GM18873 (cell line): ENCODE results near the gene RAD23A.

Experiments
- ATAC-seq: cut with Tn5 transposase; IDR thresholded peaks from one replicate; pipeline ENCODE4 v1.9.1; 2021; ENCODE audit warnings: mild to moderate bottlenecking, moderate library complexity, moderate number of reproducible peaks; ENCODE audit not compliant: unreplicated experiment, low FRiP score

RAD23A gene

DNA sequence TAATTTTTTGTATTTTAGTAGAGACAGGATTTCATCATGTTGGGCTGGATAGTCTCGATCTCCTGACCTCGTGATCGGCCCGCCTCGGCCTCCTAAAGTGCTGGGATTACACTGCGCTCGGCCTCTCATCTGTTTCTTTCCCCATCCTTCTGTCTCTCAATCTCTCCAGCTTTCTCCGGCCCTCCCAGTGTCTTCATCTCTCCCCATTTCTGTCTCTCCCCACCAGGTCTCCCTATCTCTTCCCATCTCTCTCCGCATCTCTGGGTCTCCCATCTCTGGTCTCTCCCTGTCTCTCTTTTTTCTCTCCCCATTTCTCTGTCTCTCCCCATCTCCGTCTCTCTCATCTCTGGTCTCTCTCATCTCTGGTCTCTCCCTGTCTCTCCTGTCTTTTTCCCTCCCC lies 37.4 kb downstream of the RAD23A start:
- no peak for ATAC-seq

DNA sequence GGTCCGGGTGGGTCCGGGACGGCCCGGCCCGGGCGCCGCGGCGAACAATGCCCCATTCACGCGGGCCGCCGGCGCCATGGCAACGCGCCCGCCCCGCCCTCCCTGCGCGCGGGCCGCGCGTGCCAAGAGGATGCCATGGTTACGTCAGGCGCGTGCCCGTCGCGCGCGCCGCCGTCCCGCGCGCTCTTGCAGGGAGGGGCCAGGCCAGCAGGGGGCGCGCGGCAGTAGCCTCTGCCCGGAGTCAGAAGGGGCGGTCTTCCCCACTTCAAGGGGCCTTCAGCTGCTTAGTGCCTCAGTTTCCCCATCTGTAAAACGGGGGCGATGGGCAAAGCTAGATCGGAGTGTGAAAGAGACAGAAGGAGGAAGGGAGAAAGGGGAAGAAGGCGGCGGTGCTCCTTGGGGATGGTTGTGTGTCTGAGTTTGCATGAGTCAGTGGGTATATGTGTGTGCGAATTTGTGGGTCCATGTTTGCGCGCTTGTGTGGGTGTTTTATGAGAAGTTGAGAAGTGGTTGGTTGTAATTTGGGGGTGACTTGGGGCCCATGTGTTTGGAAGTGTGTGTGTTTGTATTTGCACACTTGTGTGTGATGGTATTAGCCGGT lies 38.0 kb downstream of the RAD23A start:
- no peak for ATAC-seq

DNA sequence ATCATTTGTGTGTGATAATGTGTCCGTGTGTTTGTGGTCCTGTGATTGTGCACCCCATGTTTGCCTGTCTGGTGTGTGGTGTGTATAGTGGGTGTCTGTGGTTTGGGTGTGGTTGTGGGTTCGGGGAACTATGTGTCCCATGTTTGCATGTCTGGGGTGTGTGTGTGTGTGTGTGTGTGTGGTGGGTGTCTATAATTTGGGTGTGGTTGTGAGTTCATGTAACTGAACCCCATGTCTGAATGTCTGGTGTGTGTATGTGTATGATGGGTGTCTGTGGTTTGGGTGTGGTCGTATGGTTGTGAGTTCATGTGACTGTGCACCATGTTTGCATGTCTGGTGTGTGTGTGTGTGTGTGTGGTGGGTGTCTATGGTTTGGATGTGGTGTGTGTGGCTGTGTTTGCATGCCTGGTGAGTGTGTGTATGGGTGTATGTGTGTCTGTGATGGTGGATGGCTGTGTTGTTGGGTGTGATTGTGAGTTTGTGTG lies 38.5 kb downstream of the RAD23A start:
- ATAC-seq: no peak

DNA sequence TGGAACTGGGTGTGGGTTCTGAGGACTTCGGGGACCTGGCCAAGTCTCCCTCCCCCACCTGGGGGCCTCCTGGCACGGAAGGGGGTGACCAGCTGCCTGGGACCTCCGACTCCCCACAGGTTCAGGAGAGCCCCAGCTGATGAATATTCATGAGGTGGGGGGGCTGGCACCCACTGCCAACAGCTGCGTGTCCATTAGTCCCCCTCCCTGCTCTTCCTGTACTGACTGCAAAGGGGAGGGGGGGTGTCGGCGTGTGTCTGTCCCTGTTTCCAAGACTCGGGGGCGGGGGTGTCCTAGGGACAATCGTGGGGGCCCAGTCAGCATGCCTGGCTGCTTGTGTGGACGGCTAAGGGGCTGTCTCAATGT lies 39.0 kb downstream of the RAD23A start:
- no peak for ATAC-seq

- no peak for ATAC-seq
Observed at GRCh38 chr19:12985049-12985776, 39.6 kb downstream of the RAD23A start.

- no peak for ATAC-seq
Observed at GRCh38 chr19:12986726-12987125, 41.1 kb downstream of the RAD23A start.

DNA sequence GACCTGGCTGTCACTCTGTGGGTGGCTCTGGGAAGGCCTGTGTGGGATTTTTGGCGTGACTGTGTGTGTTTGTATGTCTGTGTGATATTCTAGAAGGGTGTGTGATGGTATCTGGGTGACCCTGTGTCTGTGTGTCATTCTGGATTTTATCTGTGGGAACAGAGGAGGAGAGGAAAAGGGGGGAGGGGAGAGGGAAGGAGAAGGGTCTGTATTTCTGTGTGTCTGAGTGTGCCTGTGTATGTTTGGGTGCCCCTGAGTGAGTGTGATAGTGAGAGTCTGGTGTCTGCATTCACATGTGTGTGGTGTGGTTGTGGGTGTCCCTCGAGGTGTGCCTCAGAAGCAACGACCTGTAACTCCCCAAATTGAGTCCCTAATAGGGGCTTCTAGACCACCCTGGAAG lies 41.5 kb downstream of the RAD23A start:
- no peak for ATAC-seq

GRCh38 chr19:12987781-12988180 lies 42.1 kb downstream of the RAD23A start:
- no peak for ATAC-seq

GRCh38 chr19:12990431-12990830 lies 44.8 kb downstream of the RAD23A start:
- ATAC-seq: no peak

DNA sequence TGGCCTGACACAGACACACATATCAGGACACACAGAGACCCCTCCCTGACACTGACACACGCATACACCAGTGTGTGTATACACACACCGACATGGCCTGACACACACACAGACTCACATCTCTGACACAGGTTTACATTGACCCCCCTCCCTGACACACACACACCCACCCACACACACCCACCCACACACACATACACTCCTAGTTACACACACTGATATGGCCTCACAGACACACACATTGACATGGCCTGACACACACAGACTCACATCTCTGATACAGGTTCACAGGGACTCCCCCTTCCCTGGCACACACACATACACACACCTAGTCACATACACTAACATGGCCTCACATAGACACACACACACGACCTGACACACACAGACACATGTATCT lies 45.2 kb downstream of the RAD23A start:
- no peak for ATAC-seq

- ATAC-seq: no peak
Observed at GRCh38 chr19:12991296-12991695, 45.6 kb downstream of the RAD23A start.

GRCh38 chr19:12992729-12993128 lies 47.1 kb downstream of the RAD23A start:
- ATAC-seq: no peak

DNA sequence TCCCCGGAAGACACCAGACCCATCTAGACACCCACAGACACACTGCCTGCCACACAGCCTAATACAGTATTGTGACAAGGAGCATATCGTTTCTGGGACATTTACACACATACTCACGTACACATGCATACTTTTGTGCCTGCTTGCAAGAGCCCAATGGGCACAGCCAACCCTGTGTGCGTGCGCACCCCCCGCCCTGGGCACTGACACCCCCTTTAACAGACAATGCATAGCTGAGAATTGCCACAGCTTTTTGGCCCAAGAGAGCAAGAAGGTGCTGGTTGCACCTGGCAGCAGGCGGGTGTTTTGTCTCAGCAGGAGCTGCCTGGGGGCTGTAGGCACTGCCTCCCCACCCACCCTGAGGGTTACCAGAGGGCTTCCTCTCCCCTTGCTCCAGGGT lies 47.9 kb downstream of the RAD23A start:
- no peak for ATAC-seq

- no peak for ATAC-seq
Observed at GRCh38 chr19:12994701-12995595, 49.3 kb downstream of the RAD23A start, which contains the start of gene NFIX. TSS of gene NFIX (plus strand) at chr19:12995475. CDS start at chr19:12995838, 363 bp downstream.

DNA sequence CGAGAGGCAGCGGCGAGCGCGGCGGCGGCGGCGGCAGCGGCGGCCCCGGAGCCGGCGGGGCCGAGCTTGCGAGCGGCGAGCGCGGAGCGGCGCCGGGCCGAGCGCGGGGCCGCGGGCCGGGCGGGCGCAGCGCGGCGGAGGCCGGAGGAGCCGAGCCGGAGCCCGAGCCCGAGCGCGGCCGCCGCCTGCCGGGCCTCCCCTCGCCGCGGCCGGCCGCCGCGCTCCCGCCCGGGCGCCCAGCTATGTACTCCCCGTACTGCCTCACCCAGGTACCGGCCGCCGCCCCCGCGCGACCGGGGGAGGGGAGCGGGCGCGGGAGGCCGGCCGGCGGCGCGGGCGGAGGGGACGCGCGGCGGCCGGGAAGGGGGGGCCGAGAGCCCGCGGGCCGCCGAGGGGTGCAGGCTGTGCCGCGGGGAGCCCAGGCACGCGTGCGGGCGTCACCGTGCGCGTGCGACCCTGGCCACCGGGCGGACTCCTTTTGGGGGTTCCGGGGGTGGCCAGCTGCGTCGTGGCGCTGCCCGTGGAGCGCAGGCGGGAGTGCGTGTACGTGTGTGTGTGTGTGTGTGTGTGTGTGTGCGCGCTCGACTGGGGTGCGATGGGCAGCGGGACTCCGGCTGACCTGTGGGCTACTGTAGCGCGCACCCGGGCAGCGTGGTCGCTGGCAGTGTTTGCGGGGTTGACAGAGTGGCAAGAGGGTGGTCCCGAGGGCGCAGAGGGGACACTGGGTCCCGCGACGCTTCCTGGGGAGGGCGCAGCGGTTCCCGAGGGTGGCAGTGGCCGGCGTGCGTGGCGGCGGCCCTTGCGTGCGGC lies 50.1 kb downstream of the RAD23A start:
- no peak for ATAC-seq

DNA sequence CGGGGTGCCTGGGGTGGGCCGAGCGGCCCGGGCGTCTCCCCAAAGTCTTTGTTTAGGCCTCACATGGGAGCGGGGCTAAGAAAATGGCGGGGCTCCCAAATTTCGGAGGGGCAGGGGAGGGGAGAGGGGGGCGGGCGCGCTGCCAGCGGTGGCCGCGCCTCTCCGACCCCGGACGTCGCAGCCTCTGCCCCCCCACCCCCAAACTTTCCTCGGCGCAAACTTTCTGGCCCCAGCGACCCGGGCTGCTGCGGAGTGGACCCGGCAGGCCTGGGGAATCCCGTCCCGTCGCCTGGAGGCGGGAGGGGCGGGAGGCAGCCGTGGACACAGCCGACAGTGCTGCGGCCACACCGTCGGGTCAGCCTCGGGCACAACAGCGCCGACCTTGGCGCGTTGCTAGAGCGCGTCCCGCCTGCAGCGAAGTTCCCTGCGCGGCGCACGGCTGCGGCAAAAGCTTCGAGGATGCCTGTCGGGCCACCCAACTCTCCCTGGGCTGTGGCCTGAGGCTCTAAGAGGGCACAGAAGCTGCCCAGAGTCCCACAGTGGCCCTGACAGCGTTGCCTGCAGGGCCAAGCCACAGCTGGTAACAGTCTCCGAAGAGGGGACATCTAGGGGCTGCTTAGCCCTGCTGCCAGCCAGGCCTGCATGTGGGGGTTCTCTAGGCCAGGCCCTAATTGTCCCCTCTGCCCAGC lies 50.9 kb downstream of the RAD23A start:
- no peak for ATAC-seq

- ATAC-seq: no peak
Observed at GRCh38 chr19:12997179-12997966, 51.7 kb downstream of the RAD23A start.

- no peak for ATAC-seq
Observed at GRCh38 chr19:12997967-12998940, 52.6 kb downstream of the RAD23A start.
